MM.1S (cell line): ENCODE measurements around the gene SLC9B1.

ENCODE experiments used
- DNase-seq: peaks from one replicate; pipeline ENCODE4 v3.0.0-alpha.2; 2015
- H2AFZ ChIP-seq: fragments of 300-600 bp; sonication (generic); 2 replicates; pipeline ENCODE4 v1.6.0; 2016; ENCODE audit warnings: antibody characterized with exemption, low read length
- H3F3A ChIP-seq: fragments of 300-600 bp; sonication (generic); 2 replicates; pipeline ENCODE4 v1.6.1; 2016; ENCODE audit warnings: mild to moderate bottlenecking, antibody characterized with exemption, low read length, moderate library complexity, mixed read lengths; ENCODE audit not compliant: insufficient read depth
- H3K27ac ChIP-seq: fragments of 300-600 bp; sonication (generic); 2 replicates; pipeline ENCODE4 v1.5.1; 2016; ENCODE audit warnings: mild to moderate bottlenecking, low read length
- H3K27me3 ChIP-seq: fragments of 300-600 bp; sonication (generic); replicated peaks from 2 replicates; pipeline ENCODE4 v1.6.0; 2016; ENCODE audit warnings: low read length; ENCODE audit not compliant: insufficient read depth
- H3K36me3 ChIP-seq: fragments of 300-600 bp; sonication (generic); replicated peaks from 2 replicates; pipeline ENCODE4 v1.6.1; 2016; ENCODE audit warnings: mild to moderate bottlenecking, low read length, mixed read lengths; ENCODE audit not compliant: insufficient read depth
- H3K4me1 ChIP-seq: fragments of 300-600 bp; sonication (generic); 2 replicates; pipeline ENCODE4 v1.6.1; 2016; ENCODE audit warnings: low read length, mixed read lengths
- H3K4me2 ChIP-seq: fragments of 300-600 bp; sonication (generic); 2 replicates; pipeline ENCODE4 v1.6.0; 2016; ENCODE audit warnings: low read depth, low read length
- H3K4me3 ChIP-seq: fragments of 300-600 bp; sonication (generic); 2 replicates; pipeline ENCODE4 v1.5.1; 2016; ENCODE audit warnings: low read length, mixed read lengths
- H3K79me2 ChIP-seq: fragments of 300-600 bp; sonication (generic); 2 replicates; pipeline ENCODE4 v1.6.1; 2016; ENCODE audit warnings: mixed run types, low read length, mixed read lengths
- H3K9ac ChIP-seq: fragments of 300-600 bp; sonication (generic); 2 replicates; pipeline ENCODE4 v1.6.1; 2016; ENCODE audit warnings: low read length, mixed read lengths
- H3K9me2 ChIP-seq: fragments of 300-600 bp; sonication (generic); replicated peaks from 2 replicates; pipeline ENCODE4 v1.6.1; 2016; ENCODE audit warnings: mild to moderate bottlenecking, low read length, mixed read lengths; ENCODE audit not compliant: insufficient read depth
- H3K9me3 ChIP-seq: fragments of 300-600 bp; sonication (generic); replicated peaks from 2 replicates; pipeline ENCODE4 v1.6.1; 2016; ENCODE audit warnings: mild to moderate bottlenecking, low read length, mixed read lengths; ENCODE audit not compliant: insufficient read depth
- H4K20me1 ChIP-seq: fragments of 300-600 bp; sonication (generic); 2 replicates; pipeline ENCODE4 v1.6.1; 2016; ENCODE audit warnings: mild to moderate bottlenecking, low read length, moderate library complexity, mixed read lengths; ENCODE audit not compliant: insufficient read depth
- EZH2 ChIP-seq: fragments of 300-600 bp; sonication (generic); optimal IDR thresholded peaks from 2 replicates; pipeline ENCODE3; 2017; ENCODE audit warnings: low read depth, mild to moderate bottlenecking, antibody characterized with exemption, low read length, mixed read lengths
- EZH2phosphoT487 ChIP-seq: fragments of 300-600 bp; sonication (generic); IDR thresholded peaks from 2 replicates; pipeline ENCODE4 v1.6.1; 2018; ENCODE audit warnings: antibody characterized with exemption, low read length
- TF ChIP-seq, protein P1 (sequence below): fragments of 300-600 bp; sonication (generic); IDR thresholded peaks from 2 replicates; pipeline ENCODE4 v1.5.1; 2016; ENCODE audit warnings: antibody characterized with exemption, low read length, mixed read lengths

The SLC9B1 gene

DNA sequence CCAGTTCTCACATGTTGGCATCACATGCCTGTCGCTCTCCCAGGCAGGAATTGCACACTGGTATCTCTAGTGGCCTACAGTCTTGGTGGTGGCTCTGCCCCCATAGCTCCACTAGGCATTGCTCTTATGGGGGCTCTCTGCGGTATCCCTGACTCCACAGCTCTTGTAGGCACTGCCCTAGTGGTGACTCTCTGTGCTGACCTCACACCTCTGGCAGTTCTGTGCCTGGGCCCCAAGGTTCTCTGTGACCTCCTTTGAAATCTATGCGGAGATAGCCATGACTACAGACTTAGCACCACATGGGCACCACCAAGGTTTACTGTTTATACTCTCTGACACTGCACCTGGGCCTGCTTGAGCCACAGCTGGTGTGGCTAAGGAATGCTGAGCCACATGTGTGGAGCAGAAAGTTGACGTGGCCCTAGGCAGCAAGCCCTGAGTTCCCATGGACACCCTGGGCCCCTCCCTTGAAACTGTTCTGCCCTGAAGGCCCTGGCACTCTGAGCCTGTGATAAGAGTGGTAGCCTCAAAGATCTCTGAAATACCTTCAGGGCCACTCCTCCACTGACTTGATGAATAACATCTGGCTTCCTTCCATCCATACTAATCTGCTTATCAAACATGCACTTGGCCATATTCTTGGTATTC, 8.0 kb downstream of the SLC9B1 start:
- Histone ChIP-seq H3K4me2 (no peak overlapping the region), H4K20me1 (no peaks in the 10 kb centered on the region), H2AFZ (no peak overlapping the region), H3K9me2 (no peaks in the 10 kb centered on the region), H3K36me3 (no peaks in the 10 kb centered on the region), H3K4me3 (no peak overlapping the region), H3K27ac (no peak overlapping the region), H3K27me3 (no peaks in the 10 kb centered on the region), H3F3A (no peaks in the 10 kb centered on the region), H3K4me1 (no peaks in the 10 kb centered on the region), H3K9ac (no peak overlapping the region), H3K9me3 (no peaks in the 10 kb centered on the region), H3K79me2 (no peaks in the 10 kb centered on the region)
- TF ChIP-seq, protein P1, sequence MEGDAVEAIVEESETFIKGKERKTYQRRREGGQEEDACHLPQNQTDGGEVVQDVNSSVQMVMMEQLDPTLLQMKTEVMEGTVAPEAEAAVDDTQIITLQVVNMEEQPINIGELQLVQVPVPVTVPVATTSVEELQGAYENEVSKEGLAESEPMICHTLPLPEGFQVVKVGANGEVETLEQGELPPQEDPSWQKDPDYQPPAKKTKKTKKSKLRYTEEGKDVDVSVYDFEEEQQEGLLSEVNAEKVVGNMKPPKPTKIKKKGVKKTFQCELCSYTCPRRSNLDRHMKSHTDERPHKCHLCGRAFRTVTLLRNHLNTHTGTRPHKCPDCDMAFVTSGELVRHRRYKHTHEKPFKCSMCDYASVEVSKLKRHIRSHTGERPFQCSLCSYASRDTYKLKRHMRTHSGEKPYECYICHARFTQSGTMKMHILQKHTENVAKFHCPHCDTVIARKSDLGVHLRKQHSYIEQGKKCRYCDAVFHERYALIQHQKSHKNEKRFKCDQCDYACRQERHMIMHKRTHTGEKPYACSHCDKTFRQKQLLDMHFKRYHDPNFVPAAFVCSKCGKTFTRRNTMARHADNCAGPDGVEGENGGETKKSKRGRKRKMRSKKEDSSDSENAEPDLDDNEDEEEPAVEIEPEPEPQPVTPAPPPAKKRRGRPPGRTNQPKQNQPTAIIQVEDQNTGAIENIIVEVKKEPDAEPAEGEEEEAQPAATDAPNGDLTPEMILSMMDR: no peak
- TF ChIP-seq EZH2phosphoT487: no peak
- TF ChIP-seq EZH2: no peak
- peak; percentile 30 for DNase-seq

GRCh38 chr4:103010804-103011203, 8.7 kb downstream of the SLC9B1 start:
- Histone ChIP-seq H3K9me3 (no peaks in the 10 kb centered on the region), H3K4me2 (no peak overlapping the region), H3K4me3 (no peak overlapping the region), H3K4me1 (no peaks in the 10 kb centered on the region), H3K9ac (no peak overlapping the region), H3K9me2 (no peaks in the 10 kb centered on the region), H2AFZ (no peak overlapping the region), H3F3A (no peaks in the 10 kb centered on the region), H3K27ac (no peak overlapping the region), H3K36me3 (no peaks in the 10 kb centered on the region), H4K20me1 (no peaks in the 10 kb centered on the region), H3K27me3 (no peaks in the 10 kb centered on the region), H3K79me2 (no peaks in the 10 kb centered on the region)
- no peak for DNase-seq
- TF ChIP-seq, protein P1: no peak
- TF ChIP-seq EZH2phosphoT487: no peak
- no peak for TF ChIP-seq EZH2

- Histone ChIP-seq H3K9me3 (no peaks in the 10 kb centered on the region), H3K4me1 (no peaks in the 10 kb centered on the region), H2AFZ (no peak overlapping the region), H4K20me1 (no peaks in the 10 kb centered on the region), H3K27ac (no peak overlapping the region), H3F3A (no peaks in the 10 kb centered on the region), H3K9ac (no peak overlapping the region), H3K79me2 (no peaks in the 10 kb centered on the region), H3K27me3 (no peaks in the 10 kb centered on the region), H3K4me3 (no peak overlapping the region), H3K36me3 (no peaks in the 10 kb centered on the region), H3K4me2 (no peak overlapping the region), H3K9me2 (no peaks in the 10 kb centered on the region)
- DNase-seq: peak; percentile 72
- TF ChIP-seq, protein P1: peak; percentile 80
- TF ChIP-seq EZH2phosphoT487: no peak
These were observed 10.4 kb downstream of the SLC9B1 start for GRCh38 chr4:103008875-103009729.
